ENCODE results near the gene FAM78A. TPM values are rescaled to one million over a fixed set of nuclear protein-coding genes. Genes with fewer than 3 reads are reported as not detected.

FAM78A gene
- total RNA-seq, 1 experiment from 2014 or later = not detected

- TF ChIP-seq CTCF (IDR thresholded peaks at IDR 0.05; ENCODE audit: unreplicated experiment) = no peak
- Mint-ChIP-seq H3K27me3 (ENCODE audit: unreplicated experiment) (no peaks in the 10 kb centered on the region), H3K4me3 (ENCODE audit: low read depth, unreplicated experiment) (no peak overlapping the region), H3K27ac (ENCODE audit: unreplicated experiment) (no peak overlapping the region), H3K4me1 (ENCODE audit: low read depth, unreplicated experiment) (no peaks in the 10 kb centered on the region), H3K36me3 (ENCODE audit: insufficient read depth, unreplicated experiment) (no peaks in the 10 kb centered on the region), H3K9me3 (ENCODE audit: low read depth, unreplicated experiment) (no peaks in the 10 kb centered on the region)
- DNase-seq = no peak
- BruUV-seq (replicated peaks) = no TSS peak
- intact Hi-C loops (cut with micrococcal nuclease; ENCODE audit: unreplicated experiment) = no loop called here
- CTCF ChIA-PET = no interaction called here
Observed at GRCh38 chr9:131220485-131220884, 55.8 kb downstream of the FAM78A start.

GRCh38 chr9:131218370-131218769 lies 57.9 kb downstream of the FAM78A start:
- no TSS peak for BruUV-seq (replicated peaks)
- CTCF ChIA-PET = no interaction called here
- Mint-ChIP-seq H3K27me3 (ENCODE audit: unreplicated experiment) (no peaks in the 10 kb centered on the region), H3K9me3 (ENCODE audit: low read depth, unreplicated experiment) (no peaks in the 10 kb centered on the region), H3K4me1 (ENCODE audit: low read depth, unreplicated experiment) (no peaks in the 10 kb centered on the region), H3K4me3 (ENCODE audit: low read depth, unreplicated experiment) (no peak overlapping the region), H3K27ac (ENCODE audit: unreplicated experiment) (no peak overlapping the region), H3K36me3 (ENCODE audit: insufficient read depth, unreplicated experiment) (no peaks in the 10 kb centered on the region)
- intact Hi-C loops (cut with micrococcal nuclease; ENCODE audit: unreplicated experiment) = no loop called here
- no peak for DNase-seq
- no peak for TF ChIP-seq CTCF (IDR thresholded peaks at IDR 0.05; ENCODE audit: unreplicated experiment)

GRCh38 chr9:131217331-131218031 lies 58.8 kb downstream of the FAM78A start:
- Mint-ChIP-seq H3K27me3 (ENCODE audit: unreplicated experiment) (no peaks in the 10 kb centered on the region), H3K4me1 (ENCODE audit: low read depth, unreplicated experiment) (no peaks in the 10 kb centered on the region), H3K27ac (ENCODE audit: unreplicated experiment) (no peak overlapping the region), H3K4me3 (ENCODE audit: low read depth, unreplicated experiment) (no peak overlapping the region), H3K9me3 (ENCODE audit: low read depth, unreplicated experiment) (no peaks in the 10 kb centered on the region), H3K36me3 (ENCODE audit: insufficient read depth, unreplicated experiment) (no peaks in the 10 kb centered on the region)
- TF ChIP-seq CTCF (IDR thresholded peaks at IDR 0.05; ENCODE audit: unreplicated experiment) = no peak
- intact Hi-C loops (cut with micrococcal nuclease; ENCODE audit: unreplicated experiment) = no loop called here
- DNase-seq = no peak
- BruUV-seq (replicated peaks) = no TSS peak
- CTCF ChIA-PET = no interaction called here

- no peaks in the 10 kb centered on the region for H3K9me3 Mint-ChIP-seq (ENCODE audit: low read depth, unreplicated experiment)
- no peaks in the 10 kb centered on the region for H3K27me3 Mint-ChIP-seq (ENCODE audit: unreplicated experiment)
- no TSS peak for BruUV-seq (replicated peaks)
- TF ChIP-seq CTCF (IDR thresholded peaks at IDR 0.05; ENCODE audit: unreplicated experiment) = no peak
- H3K4me3 Mint-ChIP-seq (ENCODE audit: low read depth, unreplicated experiment) = no peak overlapping the region
- H3K36me3 Mint-ChIP-seq (ENCODE audit: insufficient read depth, unreplicated experiment) = peaks cover under 1% of the 10 kb centered on the region
- no peaks in the 10 kb centered on the region for H3K4me1 Mint-ChIP-seq (ENCODE audit: low read depth, unreplicated experiment)
- no peak for DNase-seq
- no peak overlapping the region for H3K27ac Mint-ChIP-seq (ENCODE audit: unreplicated experiment)
- intact Hi-C loops (cut with micrococcal nuclease; ENCODE audit: unreplicated experiment) = no loop called here
- CTCF ChIA-PET = no interaction called here
Observed at GRCh38 chr9:131216806-131217205, 59.5 kb downstream of the FAM78A start.

Measured in Calu3 (cell line).